ENCODE measurements around the gene DPH5.
A peak's percentile ranks its signal among the peaks of the same experiment; 100 is the strongest.
"Not testable (repeated sequence)": the region's sequence is repeated elsewhere in the genome, so short reads cannot be mapped to it uniquely, and the experiment has no call there.

The DPH5 gene, protein sequence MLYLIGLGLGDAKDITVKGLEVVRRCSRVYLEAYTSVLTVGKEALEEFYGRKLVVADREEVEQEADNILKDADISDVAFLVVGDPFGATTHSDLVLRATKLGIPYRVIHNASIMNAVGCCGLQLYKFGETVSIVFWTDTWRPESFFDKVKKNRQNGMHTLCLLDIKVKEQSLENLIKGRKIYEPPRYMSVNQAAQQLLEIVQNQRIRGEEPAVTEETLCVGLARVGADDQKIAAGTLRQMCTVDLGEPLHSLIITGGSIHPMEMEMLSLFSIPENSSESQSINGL

DNA sequence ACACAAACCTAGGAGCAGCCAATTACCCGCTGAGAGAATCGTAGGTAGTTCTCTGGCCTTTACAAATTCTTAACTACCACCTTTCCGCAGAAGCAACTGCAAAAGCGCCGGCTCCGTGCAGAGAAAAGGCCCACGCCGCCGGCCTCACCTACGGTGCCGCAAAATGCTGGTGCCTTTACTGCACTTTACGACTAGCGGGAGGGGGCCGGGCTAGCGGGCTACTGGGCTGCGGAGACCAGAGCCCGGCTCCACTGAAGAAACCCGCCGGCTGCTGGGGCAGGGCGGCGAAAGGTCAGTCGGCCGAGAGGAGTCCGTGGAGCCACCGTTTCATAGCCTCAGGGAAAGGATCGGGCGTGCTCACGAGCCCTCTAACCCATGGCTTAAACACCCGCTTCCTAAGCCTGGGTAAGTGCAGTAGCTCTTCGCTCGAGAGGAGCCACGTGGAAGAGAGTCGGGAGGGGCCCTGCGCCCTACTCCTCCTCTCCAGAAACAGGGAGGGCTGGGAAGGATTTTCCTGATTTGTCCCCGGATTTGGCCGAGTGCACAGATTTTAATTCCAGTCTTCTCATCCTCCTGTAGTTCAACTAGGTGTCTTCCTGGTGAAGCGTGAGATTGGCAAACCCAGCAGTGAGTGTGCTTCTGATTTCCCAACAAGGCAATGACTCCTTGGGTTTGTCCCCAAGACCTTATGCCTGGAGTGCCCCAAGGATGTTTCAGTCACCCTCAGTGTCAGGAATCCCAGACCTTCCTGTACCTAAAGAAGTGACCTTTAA, at the start of gene DPH5:
Gene DPH5, minus strand, starts transcription at position 128 of the 773 bp plus-strand sequence. CDS start 341 bp downstream, outside the sequence.
- peak; percentile 87 for DNase-seq

DNA sequence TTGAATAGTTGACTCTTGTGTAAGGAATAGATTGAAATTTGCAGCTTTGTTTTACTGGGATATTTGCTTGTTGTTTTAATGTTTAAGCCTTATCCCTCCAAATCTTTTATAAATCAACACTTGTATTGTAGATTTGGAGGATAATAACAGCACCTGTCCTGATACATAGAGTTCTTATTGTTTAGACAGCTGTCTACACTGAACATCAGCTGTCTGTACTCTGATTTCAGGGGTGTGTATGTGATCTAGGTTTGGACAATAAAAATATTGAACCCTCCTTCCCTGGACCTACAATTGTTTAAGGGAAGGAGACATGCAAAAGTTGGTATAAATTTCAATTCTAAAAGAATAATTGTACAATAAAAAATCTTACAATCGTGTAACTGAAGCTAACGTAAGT, 48.3 kb upstream of the DPH5 start:
- no peak for DNase-seq

DNA sequence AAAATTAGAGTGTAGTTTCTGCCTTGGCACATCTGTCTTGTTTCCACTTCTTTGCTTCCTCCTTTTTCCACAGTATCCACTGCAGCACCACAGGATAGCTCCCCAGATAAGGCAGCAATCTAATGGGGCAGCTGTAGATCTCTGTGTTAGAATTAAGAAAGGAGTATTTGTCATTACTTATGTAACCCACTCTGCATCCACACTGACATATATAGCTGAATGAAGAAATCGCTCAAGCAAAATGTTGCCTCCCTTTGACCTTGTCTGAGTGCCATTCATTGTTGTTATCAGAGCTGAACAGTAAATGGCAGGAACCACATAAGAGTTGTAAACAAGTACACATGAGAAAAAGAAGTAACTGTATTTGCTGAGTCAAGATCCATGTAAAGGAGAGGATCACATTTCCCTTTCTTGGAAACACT, 45.9 kb upstream of the DPH5 start:
- DNase-seq: no peak

DNA sequence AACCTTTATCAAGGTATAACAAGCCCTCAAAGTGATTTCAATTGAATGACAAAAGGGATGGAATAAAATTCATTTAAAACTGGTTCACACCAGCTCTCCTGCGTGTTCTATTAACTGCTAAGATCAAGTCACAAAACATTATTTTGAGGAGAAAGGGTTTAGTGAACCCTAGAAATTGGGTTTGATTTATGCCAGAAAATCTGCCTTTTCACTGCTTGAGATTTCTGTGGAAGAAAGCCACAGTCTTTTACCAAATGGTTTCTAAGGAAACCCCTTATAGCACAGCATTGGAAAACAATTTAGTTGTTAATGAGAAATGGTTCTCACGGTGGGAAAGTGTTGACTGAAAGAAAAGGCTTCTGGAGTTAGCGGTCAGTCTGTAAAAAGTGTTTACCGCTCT, 43.6 kb upstream of the DPH5 start:
- no peak for DNase-seq

DNA sequence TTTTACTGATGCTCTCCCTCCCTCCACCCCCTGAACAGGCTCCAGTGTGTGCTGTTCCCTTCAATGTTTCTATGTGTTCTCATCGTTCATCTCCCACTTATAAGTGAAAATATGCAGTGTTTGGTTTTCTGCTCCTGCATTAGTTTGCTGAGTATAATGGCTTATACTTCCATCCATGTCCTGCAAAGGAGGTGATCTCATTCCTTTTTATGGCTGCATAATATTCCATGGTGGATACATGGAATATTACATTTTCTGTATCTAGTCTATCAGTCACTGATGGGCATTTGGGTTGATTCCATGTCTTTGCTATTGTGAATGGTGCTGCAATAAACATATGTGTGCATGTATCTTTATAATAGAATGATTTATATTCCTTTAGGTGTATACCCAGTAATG, 41.4 kb upstream of the DPH5 start:
- DNase-seq: not testable (repeated sequence)

DNA sequence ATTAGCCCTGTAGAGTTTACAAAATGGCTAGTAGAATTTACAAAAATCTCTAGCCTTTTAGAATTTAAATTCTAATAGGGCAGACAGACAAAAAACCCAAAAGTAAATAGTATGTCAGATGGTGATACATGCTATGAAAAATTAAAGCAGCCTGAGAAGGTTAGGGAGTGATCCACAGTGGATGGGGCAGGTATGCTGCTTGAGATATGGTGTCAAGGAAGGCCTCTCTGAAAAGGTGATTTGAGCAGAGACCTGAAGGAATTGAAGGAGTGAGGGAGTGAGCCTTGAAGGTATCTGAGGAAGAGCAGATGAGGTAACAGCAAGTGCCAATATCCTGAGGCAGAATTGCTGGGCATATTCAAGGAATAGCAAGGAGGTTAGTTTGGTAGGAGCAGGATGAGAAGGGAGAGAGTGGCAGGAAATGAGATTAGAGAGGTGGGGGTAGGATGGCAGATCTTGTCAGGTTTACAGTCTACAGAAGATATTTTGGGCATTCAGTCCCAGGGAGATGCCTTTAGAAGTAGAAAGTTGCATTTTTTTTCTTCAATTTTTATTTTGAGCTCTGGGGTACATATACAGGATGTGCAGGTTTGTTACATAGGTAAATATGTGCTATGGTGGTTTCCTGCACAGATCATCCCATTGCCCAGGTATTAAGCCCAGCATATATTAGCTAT, 40.8 kb upstream of the DPH5 start:
- no peak for DNase-seq

DNA sequence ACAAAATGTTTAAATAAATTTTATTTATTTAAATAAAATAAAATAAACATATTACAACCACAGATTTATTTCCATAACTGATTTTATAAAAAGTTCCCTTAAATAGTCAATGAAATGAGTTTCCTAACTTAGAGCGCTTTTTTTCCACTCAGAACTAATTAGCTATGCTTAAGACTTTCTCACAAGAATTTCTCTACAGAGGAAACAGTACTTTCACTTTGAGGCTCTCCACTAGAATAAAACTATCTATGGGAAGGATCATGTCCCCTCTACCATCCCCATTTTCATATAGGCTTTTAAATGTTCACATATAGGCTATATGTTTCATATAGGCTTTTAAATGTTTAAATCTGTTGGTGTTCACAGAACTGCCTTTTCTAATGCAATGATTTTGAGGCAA, 40.0 kb upstream of the DPH5 start:
- DNase-seq: no peak

DNA sequence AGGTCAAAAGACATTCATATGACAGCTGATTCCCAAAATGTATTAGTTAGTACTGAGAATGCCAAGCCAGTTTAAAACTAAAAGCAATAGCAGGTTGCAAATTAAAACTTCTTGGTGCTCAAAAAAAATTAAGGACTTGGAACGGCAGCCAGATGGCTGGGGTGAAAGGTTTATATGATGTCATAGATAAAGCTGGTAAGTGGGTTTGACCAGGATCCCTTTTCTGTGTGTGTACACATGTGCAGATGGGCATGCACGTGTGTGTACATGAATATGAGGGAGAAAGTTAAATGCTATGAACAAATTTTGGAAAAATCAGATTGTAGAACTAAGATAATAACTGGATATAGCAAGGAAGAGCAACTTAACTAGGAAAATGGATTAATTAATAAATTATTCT, 39.1 kb upstream of the DPH5 start:
- no peak for DNase-seq

DNA sequence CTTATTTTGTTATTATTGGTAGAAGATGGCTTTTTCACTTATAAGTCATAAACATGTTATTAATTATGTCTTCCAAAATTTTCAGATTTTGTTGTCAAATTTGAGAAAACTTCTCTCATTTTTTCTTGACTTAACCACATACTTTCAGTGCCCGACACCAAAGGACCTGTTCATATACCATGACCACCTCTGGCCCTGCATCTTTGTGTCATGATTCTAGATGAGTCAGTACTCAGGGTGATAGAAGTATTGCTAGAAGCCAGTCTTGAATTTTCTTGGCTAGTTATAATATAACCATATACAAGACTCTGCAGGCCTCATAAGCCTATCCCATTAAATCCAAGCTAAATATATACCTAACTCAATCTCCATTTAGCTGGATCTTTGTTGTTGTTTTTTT, 35.4 kb upstream of the DPH5 start:
- no peak for DNase-seq

DNA sequence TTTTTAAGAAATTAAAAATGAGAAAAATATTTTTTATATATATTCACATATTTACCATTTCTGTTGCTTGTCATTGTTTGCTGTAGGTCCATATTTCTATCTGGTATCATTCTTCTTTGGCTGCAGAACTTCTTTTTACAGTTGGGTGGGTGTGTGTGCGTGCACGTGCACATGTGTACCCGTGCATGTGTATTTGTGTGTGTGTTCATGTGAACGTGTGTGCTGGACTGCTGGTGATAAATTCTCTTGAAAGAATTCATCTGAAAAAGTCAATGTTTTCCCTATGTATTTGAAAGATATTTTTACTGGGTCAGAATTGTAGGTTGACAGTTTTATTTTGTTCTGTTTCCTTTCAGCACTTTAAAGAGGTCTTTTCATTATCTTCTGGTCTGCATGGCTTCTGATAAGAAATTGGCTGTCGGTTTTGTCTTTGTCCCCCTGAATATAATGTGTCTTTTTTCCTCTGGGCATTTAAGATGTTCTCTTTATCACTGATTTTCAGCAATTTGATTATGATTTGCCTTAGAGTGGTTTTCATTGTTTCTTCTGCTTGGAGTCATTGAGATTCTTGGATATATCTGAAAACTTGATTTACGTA, 34.5 kb upstream of the DPH5 start:
- DNase-seq: no peak

DNA sequence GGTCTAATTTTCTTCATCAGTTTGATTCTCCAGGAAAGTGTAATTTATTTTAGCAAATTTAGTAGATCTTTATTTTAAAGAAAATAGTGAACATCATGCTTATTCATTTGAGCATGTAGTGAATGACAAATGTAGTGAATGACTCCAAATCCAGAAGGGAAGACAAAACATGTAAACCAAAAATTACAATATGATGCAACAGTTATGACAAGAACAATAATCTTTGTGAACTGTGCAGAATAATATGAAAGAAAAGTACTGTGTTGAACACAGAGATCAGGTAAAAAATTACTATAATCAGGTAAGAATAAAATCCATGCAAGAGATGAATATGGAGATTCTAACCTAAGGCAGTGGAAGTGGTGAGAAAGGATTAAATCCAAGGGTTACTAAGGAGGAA, 30.0 kb upstream of the DPH5 start:
- DNase-seq: no peak

DNA sequence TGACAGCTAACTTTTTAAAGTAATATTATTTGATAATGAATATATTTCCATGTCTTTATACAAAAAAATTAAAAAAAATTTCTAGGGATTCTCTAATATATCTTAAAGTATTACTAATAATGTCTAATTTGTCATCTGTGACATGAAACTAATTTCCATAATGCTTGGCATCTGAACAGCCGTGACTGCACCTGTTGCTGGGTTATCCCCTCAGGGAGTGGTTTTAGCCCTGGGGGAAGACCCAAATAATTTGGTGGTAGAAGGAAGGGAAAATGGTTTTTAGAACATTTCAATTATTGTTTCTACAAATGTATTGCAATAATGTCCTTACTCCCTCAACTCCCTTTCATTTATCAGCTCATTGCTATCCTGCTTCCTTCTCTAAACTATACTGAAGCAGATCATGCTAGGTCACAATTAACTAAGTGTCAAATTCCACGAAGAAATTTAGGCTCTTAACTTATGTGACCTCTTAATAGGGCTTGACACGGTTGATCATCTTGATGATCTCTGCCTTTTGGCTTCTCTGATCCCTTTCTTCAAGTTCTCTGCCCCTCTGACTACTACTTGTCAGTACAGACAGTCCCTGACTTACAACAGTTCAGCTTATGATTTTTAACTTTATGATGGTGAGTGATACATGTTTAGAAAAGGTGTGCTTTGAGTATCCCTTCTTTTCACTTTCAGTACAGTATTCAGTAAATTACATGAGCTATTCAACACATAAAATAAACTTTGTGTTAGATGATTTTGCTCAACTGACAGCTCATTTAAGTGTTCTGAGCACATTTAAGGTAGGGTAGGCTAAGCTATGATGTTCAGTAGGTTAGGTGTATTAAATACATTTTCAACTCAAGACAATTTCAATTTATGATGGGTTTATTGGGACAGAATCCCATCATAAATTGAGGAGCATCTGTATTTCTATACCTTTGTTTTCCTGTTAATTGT, 26.4 kb upstream of the DPH5 start:
- DNase-seq: no peak

DNA sequence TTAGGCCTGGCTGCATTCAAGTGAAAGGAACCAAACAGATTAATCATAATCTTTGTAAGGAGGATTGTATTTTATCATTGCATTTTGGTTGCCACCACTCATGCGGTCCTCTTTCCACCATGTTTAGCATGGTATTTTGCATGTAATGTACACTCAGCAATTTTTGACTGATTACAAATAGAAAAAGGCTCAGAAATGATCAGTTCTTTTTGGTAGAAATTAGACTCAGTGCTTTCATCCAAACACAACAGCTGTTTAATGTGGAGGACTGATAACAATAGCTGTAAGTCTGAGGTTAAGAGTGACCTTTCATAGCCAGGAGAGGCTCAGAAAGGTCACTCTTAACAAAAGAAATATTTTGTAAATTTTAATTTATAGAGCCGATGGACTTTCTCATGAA, 25.3 kb upstream of the DPH5 start:
- DNase-seq: no peak

DNA sequence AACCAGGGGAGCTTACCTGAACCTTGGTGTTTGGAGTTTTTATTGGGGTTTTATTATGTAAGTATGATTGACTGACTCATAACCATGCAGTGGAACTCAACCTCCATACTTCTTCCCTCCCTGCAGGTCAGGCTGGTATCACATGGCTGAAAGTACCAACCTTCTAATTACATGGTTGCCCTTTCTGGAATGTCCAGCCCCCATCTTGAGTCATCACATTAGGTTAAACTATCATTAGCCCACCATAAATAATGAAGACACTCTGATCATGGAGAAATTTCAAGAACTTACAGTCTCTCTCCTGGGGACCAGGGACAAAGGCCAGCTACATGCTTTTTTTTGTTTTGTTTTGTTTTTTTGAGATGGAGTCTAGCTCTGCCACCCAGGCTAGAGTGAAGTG, 19.2 kb upstream of the DPH5 start:
- DNase-seq: no peak

DNA sequence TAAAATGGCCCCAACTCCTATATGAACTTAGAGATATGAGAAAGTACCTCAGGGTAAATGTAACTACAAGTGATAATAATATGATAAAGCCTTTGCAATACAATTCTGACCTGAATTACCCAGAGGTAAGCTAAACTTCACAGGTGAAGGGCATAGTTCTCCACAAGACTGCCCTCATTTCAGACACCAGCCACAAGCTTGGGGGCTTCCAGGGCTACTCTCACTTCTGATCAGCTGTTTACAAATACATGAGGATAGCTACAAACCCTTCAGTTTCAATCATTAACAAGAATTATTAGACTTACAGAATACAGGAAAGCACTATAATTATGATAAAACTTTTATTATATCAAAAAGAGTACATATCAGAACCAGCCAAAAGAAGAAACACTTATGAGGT, 18.7 kb upstream of the DPH5 start:
- DNase-seq: no peak

DNA sequence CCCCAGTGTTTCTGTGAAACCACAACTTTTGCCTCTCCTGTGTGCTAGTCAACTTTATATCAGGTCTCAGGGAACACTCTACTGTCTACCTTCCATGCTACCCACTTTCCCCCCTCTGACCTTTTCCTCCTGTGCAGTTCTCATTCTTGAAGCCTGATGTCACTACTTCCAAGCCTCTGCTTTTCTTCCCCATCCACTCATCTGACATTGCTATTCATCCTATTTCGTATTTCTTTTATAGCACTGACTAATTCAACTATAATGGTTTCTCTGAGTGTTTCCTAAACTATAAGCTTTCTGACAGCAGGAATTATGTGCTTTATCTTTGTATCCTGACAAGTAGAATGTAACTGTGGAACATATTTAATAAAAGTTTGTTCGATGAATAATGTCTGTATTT, 18.2 kb upstream of the DPH5 start:
- no peak for DNase-seq

DNA sequence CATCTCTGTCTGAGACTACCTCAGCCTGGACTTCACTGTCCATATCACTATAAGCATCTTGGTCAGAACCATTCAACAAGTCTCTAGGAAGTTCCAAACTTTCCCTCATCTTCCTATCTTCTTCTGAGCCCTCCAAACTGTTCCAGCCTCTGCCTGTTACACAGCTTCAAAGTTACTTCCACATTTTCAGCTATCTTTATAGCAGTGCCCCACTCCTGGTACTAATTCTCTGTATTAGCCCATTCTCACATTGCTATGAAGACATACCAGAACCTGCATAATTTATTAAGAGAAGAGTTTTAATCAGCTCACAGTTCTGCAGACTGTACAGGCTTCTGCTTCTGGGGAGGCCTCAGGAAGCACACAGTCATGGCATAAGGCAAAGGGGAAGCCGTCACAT, 15.7 kb upstream of the DPH5 start:
- DNase-seq: no peak

DNA sequence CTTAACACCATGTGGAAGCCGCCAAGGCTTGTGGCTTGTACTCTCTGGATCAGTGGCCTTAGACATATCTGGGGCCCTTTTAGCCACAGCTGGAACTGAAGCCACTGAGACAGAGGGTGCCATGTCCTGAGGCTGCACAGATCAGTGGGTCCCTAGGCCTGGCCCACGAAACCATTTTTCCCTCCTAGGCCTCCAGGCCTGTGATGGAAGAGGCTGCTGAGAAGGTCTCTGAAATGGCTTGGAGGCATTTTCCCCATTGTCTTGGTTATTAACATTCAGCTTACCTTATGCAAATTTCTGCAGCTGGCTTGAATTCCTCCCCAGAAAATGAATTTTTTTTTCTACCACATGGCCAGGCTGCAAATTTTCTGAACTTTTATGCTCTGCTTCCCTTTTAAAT, 15.1 kb upstream of the DPH5 start:
- no peak for DNase-seq

DNA sequence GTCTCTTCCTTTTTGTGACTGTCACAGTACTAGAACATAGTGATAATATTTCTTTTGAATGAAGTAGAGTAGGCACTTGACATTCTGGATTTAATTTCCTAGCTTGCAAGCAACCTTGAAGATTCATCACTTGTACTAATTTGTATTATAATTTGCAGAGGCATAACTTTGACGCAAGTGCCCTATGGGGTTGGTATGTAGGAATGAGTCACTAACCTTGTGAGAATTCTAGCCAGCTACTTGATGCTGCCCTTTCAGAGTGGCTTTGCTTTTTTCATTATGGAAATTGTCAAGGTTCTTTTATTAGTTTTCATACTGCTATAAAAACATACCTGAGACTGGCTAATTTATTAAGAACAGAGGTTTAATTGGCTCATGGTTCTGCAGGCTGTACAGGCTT, 13.7 kb upstream of the DPH5 start:
- DNase-seq: no peak

DNA sequence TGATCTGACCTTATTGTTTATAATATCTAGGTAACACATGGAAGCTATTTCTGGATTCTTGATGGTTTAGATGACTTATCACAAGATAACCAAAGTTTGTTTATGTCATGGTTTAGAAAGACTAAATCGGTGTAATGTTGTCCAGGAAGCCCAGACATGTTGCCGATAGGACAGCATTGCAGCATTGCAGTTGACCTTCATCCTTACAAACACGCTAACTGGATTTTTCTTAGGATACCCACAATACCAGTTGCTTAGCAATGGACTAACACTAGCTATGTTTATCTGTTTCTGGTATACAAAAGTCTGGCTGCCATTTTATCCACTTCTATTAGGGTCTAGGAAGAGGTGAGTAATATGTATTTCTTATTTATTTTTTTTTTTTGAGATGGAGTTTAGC, 11.7 kb upstream of the DPH5 start:
- DNase-seq: no peak

DNA sequence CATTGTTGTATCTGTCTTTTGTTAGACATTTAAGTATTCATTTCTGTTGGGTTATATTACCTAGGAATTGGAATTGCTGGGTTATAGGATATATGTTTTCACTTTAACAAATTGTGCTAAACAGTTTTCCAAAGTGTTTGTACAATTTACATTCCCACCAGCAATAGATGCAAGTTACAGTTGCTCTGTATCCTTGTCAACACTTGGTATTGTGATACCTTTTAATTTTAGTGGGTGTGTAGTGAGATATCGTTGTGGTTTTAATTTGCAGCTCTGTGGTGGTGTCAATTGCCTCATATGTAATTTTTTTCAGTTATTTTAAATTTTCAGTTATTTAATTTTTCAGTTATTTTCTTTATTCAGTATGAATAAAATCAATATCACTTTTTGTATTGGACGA, 7.4 kb upstream of the DPH5 start:
- no peak for DNase-seq

DNA sequence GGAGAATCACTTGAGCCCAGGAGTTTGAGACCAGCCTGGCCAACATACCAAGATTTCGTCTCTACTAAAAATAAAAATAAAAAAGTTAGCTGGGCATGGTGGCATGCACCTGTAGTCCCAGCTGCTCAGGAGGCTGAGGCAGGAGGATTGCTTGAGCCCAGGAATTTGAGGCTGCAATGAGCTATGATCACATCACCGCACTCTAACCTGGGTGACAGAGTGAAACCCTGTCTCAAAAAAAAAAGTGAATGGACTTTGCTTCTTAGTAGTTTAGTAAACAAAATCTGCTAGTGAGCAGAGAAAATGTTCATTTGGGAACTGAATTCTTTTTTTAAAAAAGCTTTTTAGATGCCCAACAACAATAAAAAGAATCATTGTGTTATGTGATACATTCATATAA, 6.5 kb upstream of the DPH5 start:
- not testable (repeated sequence) for DNase-seq

DNA sequence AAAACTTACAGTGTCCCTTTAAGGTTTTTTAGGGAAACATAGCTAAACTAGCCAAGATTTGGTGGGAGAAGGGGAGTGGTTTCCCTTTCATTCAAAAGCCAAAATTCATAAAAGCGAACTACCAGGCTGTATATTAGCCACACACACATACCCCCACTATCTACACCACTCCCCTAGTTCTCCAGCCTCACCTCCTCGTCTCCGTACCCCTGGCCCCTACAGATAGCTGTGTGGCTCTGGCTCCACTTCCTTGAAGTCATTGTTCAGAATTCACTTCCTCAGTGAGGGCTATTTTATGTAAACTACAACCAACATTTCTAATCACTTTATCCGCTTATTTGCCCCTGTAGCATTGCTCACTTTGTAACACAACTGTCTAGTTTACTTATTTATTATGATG, 5.3 kb upstream of the DPH5 start:
- DNase-seq: no peak

All from activated T-cell treated with anti-CD3 and anti-CD28 coated beads, Interleukin-2, amount 50 U/mL, for 1 hour (primary cell).